Measurements from ENCODE around the gene NDST1. TPM values are rescaled to one million over a fixed set of nuclear protein-coding genes. Genes with fewer than 3 reads are reported as not detected.
"Not testable (repeated sequence)": the region's sequence is repeated elsewhere in the genome, so short reads cannot be mapped to it uniquely, and the experiment has no call there.

The NDST1 gene
- total RNA-seq, 2 donors from 2014 or later: 59.3 to 71.2 TPM

- ATAC-seq; DNase-seq; intact Hi-C loops (cut with DNase I): not testable (repeated sequence)
Observed at GRCh38 chr5:150518712-150519559, 11.0 kb downstream of the NDST1 start.

DNA sequence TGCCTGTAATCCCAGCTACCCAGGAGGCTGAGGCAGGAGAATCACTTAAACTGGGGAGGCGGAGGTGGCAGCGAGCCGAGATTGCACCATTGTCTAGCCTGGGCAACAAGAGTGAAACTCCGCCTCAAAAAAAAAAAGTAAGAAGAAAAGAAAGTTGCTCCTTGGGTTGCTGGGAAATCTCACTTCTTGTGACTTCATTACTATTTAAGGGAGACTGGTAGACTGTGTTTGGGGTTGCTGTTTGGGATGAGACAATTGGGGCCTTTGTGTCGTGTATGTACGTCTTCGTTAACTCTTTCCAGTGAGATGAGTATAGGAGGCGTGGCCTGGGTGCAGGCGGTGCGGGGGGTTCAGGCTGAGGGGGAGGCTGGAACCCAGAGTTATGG, 11.6 kb downstream of the NDST1 start:
- no peak for DNase-seq
- ATAC-seq: no peak
- intact Hi-C loops (cut with DNase I): no loop called here

- DNase-seq (no peak), ATAC-seq (no peak)
- intact Hi-C loops (cut with DNase I): loop anchor here in 1 of 2 donors (5.0 kb wide), 1 partner anchor 33 kb away; no protein-coding TSS in a partner anchor
Observed at GRCh38 chr5:150519978-150520377, 12.0 kb downstream of the NDST1 start.

DNA sequence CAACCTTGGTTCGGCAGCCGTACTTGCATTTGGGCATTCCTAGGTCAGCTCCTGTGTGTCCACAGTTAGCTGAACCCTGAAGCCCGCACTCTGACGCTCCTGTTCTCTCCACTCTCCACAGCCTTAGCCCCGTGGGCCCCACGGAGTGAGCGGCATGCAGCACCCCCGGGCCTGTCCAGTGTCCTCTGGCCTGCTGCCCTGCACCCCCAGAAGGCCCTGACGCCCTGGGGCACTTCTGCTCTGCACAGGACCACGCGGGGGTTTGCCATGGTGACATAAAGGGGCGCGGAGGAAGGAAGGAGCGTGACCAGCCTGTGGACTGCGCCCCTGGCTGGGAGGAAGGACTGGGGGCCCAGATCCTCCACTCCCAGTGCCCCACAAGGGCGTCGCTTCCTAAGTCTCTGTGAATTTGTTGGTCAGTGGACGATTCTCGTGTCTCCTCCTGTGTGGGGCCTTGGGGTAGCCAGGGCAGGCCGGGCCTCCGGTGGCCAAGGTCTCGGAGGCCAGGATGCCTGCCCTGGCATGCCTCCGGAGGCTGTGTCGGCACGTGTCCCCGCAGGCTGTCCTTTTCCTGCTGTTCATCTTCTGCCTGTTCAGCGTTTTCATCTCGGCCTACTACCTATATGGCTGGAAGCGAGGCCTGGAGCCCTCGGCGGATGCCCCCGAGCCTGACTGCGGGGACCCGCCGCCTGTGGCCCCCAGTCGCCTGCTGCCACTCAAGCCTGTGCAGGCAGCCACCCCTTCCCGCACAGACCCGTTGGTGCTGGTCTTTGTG, 13.0 kb downstream of the NDST1 start:
- intact Hi-C loops (cut with DNase I): loop anchor here in 1 of 2 donors (5.0 kb wide), 1 partner anchor 34 kb away; no protein-coding TSS in a partner anchor
- ATAC-seq (no peak), DNase-seq (no peak)

GRCh38 chr5:150521522-150521817, 13.5 kb downstream of the NDST1 start:
- intact Hi-C loops (cut with DNase I): loop anchor here in 1 of 2 donors (5.0 kb wide), 1 partner anchor 34 kb away; no protein-coding TSS in a partner anchor
- DNase-seq (no peak), ATAC-seq (no peak)

GRCh38 chr5:150521939-150522503, 14.1 kb downstream of the NDST1 start:
- DNase-seq (no peak), ATAC-seq (no peak)
- intact Hi-C loops (cut with DNase I): loop anchor here in 1 of 2 donors (5.0 kb wide), 1 partner anchor 35 kb away; no protein-coding TSS in a partner anchor

GRCh38 chr5:150522504-150523414, 14.8 kb downstream of the NDST1 start:
- intact Hi-C loops (cut with DNase I): loop anchor here in 1 of 2 donors (1.0 to 5.0 kb wide), 2 partner anchors 35 to 63 kb away; no protein-coding TSS in a partner anchor
- DNase-seq (peak; percentile 71), ATAC-seq (peak; percentile 85)

GRCh38 chr5:150523472-150524350, 15.8 kb downstream of the NDST1 start:
- peak; percentile 61 to 66 for ATAC-seq
- no peak for DNase-seq
- intact Hi-C loops (cut with DNase I): loop anchor here in 1 of 2 donors (1.0 to 5.0 kb wide), 2 partner anchors 36 to 64 kb away; no protein-coding TSS in a partner anchor

DNA sequence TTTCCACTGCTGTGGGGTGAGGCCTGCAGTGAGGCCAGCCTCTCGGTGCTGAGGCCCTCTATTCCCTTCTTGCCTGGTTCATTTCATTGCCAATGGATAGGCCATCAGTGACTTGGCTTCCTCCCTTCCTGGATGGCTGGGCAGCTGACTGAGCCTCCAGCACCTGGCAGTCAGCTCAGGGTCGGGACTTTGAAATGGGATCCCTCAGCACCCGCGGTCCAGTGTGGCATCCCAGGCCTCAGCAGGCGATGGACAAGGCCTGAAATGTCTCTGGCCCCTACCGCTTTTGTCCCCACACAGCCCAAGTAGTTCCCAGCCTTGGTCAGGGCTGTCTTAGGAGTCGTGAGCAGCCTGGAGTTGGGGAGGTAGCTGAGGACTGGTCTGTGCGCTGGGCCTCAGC, 17.2 kb downstream of the NDST1 start:
- intact Hi-C loops (cut with DNase I): no loop called here
- DNase-seq (no peak), ATAC-seq (no peak)

DNA sequence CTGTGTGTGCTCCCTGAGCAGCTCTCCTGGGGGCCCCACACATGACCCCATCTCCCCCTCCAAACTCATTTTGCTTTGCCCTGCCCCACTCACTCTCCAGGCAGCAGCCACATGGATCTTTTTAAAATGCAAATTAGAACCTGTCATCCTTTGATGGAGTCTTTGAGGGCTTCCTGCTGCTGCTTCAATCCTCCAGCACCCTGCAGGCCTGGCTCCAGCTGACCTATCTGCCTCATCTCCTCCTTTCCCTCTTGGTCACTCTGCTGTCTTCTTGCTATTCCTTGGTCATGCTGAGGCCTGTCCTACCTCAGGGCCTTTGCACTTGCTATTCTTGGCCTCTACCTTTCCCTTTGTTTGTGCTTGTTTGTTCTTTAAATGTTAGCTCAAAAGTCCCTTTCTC, 17.9 kb downstream of the NDST1 start:
- no peak for ATAC-seq
- intact Hi-C loops (cut with DNase I): no loop called here
- DNase-seq: no peak

DNA sequence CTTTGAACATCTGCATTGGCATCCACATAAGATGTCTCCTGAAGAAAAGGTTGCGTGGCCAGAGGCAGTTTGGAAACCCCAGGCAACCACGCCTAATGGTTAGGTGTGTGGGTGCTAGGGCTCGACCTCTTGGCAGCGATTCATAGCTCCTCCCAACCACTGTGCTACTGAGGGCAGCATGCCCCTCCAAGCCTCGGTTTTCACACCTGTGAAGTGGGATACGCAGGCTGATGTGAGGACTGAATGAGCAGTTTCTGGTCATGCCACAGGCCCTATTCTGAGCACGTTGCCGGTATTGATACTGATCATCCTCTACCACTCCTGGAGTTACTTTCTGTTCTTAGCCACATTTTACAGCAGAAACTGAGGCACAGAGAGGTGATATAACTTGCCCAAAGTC, 19.1 kb downstream of the NDST1 start:
- DNase-seq: no peak
- ATAC-seq: no peak
- intact Hi-C loops (cut with DNase I): no loop called here

- ATAC-seq: no peak
- no peak for DNase-seq
- intact Hi-C loops (cut with DNase I): no loop called here
Observed at GRCh38 chr5:150527808-150528207, 19.9 kb downstream of the NDST1 start.

GRCh38 chr5:150528924-150529546, 21.1 kb downstream of the NDST1 start:
- DNase-seq (no peak), ATAC-seq (no peak)
- intact Hi-C loops (cut with DNase I): no loop called here

DNA sequence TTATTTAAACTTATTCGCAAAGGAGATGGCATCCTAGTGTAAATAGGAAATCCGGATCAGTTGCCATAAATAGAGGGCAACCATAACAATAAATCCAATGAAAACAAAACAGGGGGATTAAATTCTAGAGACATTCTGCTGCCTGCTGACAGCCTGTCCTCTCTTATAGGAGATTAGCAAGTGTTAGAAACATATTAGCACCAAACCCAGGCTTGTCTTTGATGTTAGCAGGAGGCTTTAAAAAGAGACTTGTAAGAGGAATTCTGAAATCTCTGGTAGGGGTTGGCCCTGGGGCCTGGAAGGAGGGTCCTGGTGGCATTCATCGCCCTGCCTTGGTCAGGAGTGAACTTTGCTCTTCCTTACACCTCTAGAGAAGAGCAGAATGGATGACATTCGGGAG, 21.6 kb downstream of the NDST1 start:
- DNase-seq: no peak
- no peak for ATAC-seq
- intact Hi-C loops (cut with DNase I): no loop called here

GRCh38 chr5:150530423-150530822, 22.5 kb downstream of the NDST1 start:
- intact Hi-C loops (cut with DNase I): no loop called here
- DNase-seq (no peak), ATAC-seq (no peak)

DNA sequence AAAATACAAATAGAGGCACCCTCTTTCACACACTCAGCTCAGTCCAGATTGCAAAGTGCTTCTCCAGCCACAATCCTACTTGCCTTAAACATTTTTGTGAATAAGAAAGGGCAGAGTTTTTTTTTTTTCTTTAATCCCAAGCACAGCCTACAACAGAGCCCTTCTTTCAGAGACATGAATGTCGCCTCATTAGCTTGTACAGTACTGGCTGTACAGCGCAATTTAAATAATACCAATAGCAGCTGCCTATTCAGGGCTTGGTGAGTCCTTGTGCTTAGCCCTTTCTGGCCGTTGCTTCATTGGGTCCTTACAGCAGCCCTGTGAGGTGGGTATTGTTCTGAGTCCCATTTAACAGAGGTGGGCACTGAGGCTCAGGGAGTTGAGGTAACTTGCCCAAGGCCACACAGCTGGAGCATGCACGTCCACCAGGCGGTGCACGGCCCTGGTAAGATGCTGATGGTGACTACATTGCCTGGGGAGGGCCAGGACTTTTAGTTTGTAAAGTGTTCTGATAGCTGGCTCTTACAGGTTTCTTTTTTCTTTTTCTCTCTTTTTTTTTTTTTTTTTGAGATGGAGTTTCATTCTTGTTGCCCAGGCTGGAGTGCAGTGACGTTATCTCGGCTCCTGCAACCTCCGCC, 23.1 kb downstream of the NDST1 start:
- intact Hi-C loops (cut with DNase I): no loop called here
- no peak for DNase-seq
- ATAC-seq: no peak

GRCh38 chr5:150531686-150532085, 23.8 kb downstream of the NDST1 start:
- ATAC-seq: no peak
- intact Hi-C loops (cut with DNase I): no loop called here
- no peak for DNase-seq

Data from left cardiac atrium (tissue), 4 donors.